Measurements from ENCODE around the gene ARHGEF26. TPM values are rescaled to one million over a fixed set of nuclear protein-coding genes. Genes with fewer than 3 reads are reported as not detected.

ARHGEF26 gene
- total RNA-seq, 2 experiments from 2014 or later: 0.25 to 0.45 TPM

DNA sequence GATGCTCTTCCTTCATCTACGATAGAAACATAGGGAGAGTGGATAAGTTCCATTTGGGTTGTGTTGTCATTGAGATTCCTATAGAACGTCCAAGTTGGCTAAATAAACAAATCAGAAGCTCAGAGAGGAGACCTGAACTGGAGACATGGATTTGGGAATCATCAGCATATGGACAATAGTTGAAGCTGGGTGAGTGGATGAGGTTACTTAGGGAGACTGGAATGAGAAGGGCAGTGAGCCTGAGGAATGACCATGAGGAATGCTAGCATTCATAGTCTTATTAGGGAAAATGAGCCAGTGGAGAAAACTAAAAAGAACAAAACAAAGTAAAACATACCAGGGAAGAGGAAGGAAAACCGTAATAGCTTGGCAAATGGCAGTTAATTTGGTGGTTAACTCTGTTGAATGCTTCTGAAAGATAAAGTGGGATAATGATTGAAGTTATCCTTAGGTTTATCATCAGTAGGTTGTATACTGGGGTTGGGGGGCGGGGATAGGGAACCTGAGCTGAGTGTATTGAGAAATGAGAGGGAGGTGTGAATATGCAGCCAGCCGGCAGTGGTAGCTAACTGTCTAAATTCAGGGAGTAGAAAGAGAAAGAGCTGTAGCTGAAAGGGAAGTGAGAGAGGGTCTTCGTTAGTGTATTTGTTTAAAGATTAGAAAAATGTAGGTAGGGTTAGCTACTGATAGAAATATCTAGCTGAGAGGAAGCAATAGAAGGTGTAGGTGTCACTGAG is 74.6 kb downstream of the ARHGEF26 start:
- H3K27me3 Mint-ChIP-seq (ENCODE audit: low read depth): peaks cover 6% of the 10 kb centered on the region
- H3K4me3 Mint-ChIP-seq: no peak overlapping the region
- no peaks in the 10 kb centered on the region for H3K36me3 Mint-ChIP-seq (ENCODE audit: low read depth)
- H3K27ac Mint-ChIP-seq: no peak overlapping the region
- DNase-seq: no peak
- intact Hi-C loops (cut with micrococcal nuclease): no loop called here
- CTCF ChIA-PET: no interaction called here
- H3K9me3 Mint-ChIP-seq: no peaks in the 10 kb centered on the region
- no peaks in the 10 kb centered on the region for H3K4me1 Mint-ChIP-seq (ENCODE audit: low read depth)

DNA sequence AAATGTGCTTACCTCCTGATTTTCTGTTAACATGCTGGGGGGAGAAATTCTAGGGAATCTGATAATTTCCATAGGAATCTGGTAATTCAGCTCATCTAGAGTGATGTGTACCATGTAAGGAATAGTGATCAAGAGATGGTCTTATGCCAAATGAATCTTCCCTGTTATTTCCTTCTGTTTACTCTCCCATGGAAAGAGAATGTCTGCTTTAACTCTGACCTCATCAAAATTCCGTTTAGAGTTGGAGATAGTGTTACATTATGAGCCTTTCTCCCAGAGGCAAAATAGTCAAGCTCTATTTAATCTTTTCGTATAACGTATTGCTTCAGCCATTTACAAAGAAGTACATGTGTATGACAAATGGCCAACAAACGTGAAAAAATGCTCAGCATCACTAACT is 76.6 kb downstream of the ARHGEF26 start:
- H3K9me3 Mint-ChIP-seq: no peaks in the 10 kb centered on the region
- no peaks in the 10 kb centered on the region for H3K36me3 Mint-ChIP-seq (ENCODE audit: low read depth)
- intact Hi-C loops (cut with micrococcal nuclease): no loop called here
- peaks cover 3% of the 10 kb centered on the region for H3K27me3 Mint-ChIP-seq (ENCODE audit: low read depth)
- no peak for DNase-seq
- CTCF ChIA-PET: interaction anchor here (0.6 kb wide), 1 partner anchor 339 kb away, joined by 4 read pairs; no protein-coding TSS in a partner anchor
- no peak overlapping the region for H3K27ac Mint-ChIP-seq
- H3K4me3 Mint-ChIP-seq: no peak overlapping the region
- H3K4me1 Mint-ChIP-seq (ENCODE audit: low read depth): no peaks in the 10 kb centered on the region

DNA sequence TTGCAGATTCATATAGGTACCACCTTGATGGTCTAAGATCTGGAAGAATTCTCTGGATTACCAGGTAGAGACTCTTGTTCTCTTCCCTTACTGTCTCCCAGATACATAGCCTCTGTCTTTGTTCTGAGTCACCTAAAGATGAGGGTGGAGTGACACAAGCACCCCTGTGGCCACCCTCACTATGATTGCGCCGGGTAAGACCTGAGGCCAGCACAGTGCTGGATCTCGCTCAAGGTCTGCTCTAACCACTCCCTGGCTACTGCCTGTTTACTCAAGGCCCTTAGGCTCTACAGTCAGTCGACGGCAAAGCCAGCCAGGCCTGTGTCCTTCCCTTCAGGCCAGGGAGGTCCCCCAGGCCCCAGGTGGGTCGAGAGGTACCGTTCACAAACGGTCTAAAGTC is 88.3 kb downstream of the ARHGEF26 start:
- Mint-ChIP-seq H3K4me3 (no peak overlapping the region), H3K4me1 (ENCODE audit: low read depth) (no peaks in the 10 kb centered on the region), H3K36me3 (ENCODE audit: low read depth) (no peaks in the 10 kb centered on the region), H3K27ac (no peak overlapping the region), H3K27me3 (ENCODE audit: low read depth) (peaks cover 11% of the 10 kb centered on the region), H3K9me3 (peaks cover 5% of the 10 kb centered on the region)
- DNase-seq: no peak
- CTCF ChIA-PET: no interaction called here
- intact Hi-C loops (cut with micrococcal nuclease): no loop called here

DNA sequence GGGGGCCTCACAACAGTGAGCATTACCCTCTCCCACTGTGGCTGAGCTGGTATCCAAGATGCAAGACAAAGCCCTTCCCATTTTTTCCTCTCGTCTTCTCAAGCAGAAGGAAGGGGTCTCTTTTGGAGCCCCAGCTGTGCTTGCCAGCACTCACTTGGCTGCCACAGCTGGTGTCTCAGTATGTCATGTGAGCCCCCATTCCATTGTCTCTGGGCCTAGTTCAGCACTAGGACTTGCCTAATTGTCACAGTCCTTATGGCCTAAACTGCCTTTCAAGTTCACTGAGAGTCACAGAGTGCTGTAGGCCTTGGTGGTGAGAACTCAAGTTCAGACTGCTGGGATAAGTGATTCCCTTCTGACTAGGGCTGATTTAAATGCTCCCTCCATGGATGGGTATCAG is 89.8 kb downstream of the ARHGEF26 start:
- Mint-ChIP-seq H3K4me3 (no peak overlapping the region), H3K27ac (no peak overlapping the region), H3K4me1 (ENCODE audit: low read depth) (no peaks in the 10 kb centered on the region), H3K36me3 (ENCODE audit: low read depth) (no peaks in the 10 kb centered on the region), H3K27me3 (ENCODE audit: low read depth) (peaks cover 6% of the 10 kb centered on the region), H3K9me3 (no peaks in the 10 kb centered on the region)
- no peak for DNase-seq
- intact Hi-C loops (cut with micrococcal nuclease): no loop called here
- CTCF ChIA-PET: interaction anchor here (0.6 kb wide), 1 partner anchor 209 kb away, joined by 3 read pairs; no protein-coding TSS in a partner anchor

DNA sequence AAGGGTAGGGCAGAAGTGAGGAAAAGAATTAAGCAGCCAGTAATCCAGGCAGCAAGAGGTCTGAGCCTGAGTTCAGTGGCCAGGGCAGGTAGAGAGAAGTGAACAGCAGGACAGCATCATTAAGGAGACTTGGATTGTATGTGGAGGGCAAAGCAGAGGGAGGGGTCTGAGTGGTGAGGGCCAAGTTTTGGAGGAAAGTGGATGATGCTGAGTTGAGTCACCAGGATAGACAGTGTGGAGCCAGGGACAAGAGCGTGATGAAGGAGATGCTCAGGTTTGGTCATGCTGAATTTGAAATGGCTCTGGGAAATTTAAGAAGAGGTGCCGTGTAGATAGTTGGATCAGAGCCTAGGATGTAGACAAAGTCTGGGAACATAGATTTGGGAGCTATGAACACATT is 93.1 kb downstream of the ARHGEF26 start:
- no peaks in the 10 kb centered on the region for H3K4me1 Mint-ChIP-seq (ENCODE audit: low read depth)
- no peak for DNase-seq
- no peaks in the 10 kb centered on the region for H3K9me3 Mint-ChIP-seq
- no peak overlapping the region for H3K27ac Mint-ChIP-seq
- no peaks in the 10 kb centered on the region for H3K27me3 Mint-ChIP-seq (ENCODE audit: low read depth)
- H3K36me3 Mint-ChIP-seq (ENCODE audit: low read depth): no peaks in the 10 kb centered on the region
- CTCF ChIA-PET: no interaction called here
- intact Hi-C loops (cut with micrococcal nuclease): no loop called here
- H3K4me3 Mint-ChIP-seq: no peak overlapping the region

DNA sequence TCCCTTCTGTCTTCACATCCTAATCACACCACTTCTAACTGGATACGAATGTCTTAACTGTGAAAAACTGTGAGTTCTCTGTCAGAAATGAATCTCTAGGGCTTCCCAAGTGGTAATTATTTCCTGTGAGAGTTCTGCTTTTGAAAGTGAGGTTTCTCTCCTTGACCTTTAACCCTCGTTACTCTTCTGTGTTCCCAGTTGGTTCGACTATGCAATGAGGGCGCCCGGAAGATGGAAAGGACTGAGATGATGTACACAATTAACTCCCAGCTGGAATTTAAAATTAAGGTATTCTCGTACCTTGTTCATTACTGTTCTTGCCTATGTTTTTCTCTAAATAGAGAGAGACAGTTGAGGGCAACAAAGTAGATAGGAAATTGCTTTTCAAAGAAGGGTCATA is 96.5 kb downstream of the ARHGEF26 start:
- no peaks in the 10 kb centered on the region for H3K36me3 Mint-ChIP-seq (ENCODE audit: low read depth)
- no peaks in the 10 kb centered on the region for H3K9me3 Mint-ChIP-seq
- CTCF ChIA-PET: no interaction called here

DNA sequence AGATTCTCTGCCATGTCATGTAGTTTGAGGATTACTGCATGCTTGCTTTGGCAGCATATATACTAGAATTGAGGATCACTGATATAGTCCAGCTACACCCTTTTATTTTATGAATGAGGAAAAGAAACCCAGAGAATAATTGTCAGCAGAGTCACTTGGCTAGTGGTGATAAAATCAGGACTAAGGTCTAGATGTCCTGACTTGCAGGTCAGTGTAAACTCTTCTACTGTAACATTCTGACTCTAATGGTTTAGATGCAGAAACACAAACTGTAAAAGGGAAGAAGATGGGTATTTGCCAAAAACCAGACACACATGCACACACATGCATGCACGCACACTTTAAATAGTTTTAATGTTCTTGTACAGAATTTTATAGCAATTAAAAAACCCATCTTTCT is 97.5 kb downstream of the ARHGEF26 start:
- H3K4me3 Mint-ChIP-seq: no peak overlapping the region
- no peaks in the 10 kb centered on the region for H3K27me3 Mint-ChIP-seq (ENCODE audit: low read depth)
- no peak for DNase-seq
- intact Hi-C loops (cut with micrococcal nuclease): no loop called here
- no peak overlapping the region for H3K27ac Mint-ChIP-seq
- H3K4me1 Mint-ChIP-seq (ENCODE audit: low read depth): no peaks in the 10 kb centered on the region
- H3K9me3 Mint-ChIP-seq: no peaks in the 10 kb centered on the region
- no peaks in the 10 kb centered on the region for H3K36me3 Mint-ChIP-seq (ENCODE audit: low read depth)
- CTCF ChIA-PET: no interaction called here

More for the DNA sequence above, 96.5 kb downstream of the ARHGEF26 start:
- no peak for DNase-seq
- intact Hi-C loops (cut with micrococcal nuclease): no loop called here
- H3K27ac Mint-ChIP-seq: no peak overlapping the region
- no peak overlapping the region for H3K4me3 Mint-ChIP-seq
- H3K27me3 Mint-ChIP-seq (ENCODE audit: low read depth): no peaks in the 10 kb centered on the region
- H3K4me1 Mint-ChIP-seq (ENCODE audit: low read depth): no peaks in the 10 kb centered on the region

DNA sequence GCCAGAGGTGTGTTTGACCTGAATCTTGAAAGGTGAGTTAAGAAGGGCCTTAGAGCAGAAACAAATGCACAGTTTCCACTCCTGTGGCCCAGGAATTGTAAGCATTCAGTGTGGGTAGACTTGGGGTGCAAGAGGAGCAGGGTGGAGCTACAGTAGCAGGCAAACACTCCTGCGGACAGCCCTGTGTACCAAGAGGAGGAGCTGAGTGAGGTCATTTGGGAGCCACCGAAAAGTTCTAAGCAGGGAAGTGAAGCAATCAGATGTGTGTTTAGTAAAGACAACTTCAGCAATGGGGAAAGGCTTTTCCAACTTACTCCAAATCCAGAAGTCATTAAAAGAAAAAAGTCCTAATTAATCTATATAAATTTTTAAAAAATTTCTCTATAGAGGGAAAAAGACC is 99.3 kb downstream of the ARHGEF26 start:
- H3K36me3 Mint-ChIP-seq (ENCODE audit: low read depth): no peaks in the 10 kb centered on the region
- intact Hi-C loops (cut with micrococcal nuclease): no loop called here
- CTCF ChIA-PET: no interaction called here
- DNase-seq: no peak
- no peak overlapping the region for H3K4me3 Mint-ChIP-seq
- no peaks in the 10 kb centered on the region for H3K27me3 Mint-ChIP-seq (ENCODE audit: low read depth)
- no peaks in the 10 kb centered on the region for H3K4me1 Mint-ChIP-seq (ENCODE audit: low read depth)
- no peaks in the 10 kb centered on the region for H3K9me3 Mint-ChIP-seq
- H3K27ac Mint-ChIP-seq: no peak overlapping the region

DNA sequence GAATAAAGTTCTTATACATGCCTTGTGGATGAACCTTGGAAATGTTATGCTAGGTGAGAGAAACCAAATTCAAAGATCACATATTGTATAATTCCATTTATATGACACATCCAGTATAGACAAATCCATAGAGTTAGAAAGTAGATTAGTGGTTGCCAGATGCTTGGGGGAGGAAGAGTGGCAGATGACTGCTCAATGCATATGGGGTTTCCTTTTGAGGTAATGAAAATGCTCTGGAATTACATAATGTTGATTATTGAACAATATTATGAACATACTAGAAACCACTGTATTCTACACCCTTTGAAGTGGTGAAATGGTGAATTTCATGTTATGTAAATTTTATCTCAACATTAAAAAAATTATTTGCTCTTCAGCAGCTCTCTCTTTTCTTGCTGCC is 102.3 kb downstream of the ARHGEF26 start:
- H3K36me3 Mint-ChIP-seq (ENCODE audit: low read depth): no peaks in the 10 kb centered on the region
- H3K4me1 Mint-ChIP-seq (ENCODE audit: low read depth): no peaks in the 10 kb centered on the region
- no peak overlapping the region for H3K27ac Mint-ChIP-seq
- no peaks in the 10 kb centered on the region for H3K9me3 Mint-ChIP-seq
- intact Hi-C loops (cut with micrococcal nuclease): no loop called here
- no peak for DNase-seq
- H3K4me3 Mint-ChIP-seq: no peak overlapping the region
- peaks cover 2% of the 10 kb centered on the region for H3K27me3 Mint-ChIP-seq (ENCODE audit: low read depth)
- CTCF ChIA-PET: no interaction called here

DNA sequence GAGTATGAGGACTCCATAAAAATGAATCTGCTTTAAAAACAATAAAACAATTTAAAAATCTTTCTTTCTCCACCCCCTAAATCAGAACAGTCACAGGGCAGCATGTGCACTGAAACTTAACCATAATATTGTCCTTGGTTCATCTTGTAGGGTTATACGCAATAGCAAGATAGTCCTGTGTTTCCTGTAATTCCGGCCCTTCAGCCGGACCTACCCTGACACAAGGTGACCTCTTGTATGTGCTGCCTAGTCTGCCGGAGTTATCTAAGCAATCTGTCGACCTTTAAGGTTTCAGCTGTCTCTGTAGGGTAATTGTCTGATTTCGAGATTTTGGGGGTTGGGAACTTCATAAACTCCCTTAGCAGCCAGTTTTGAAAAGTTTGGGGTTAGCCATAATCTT is 103.2 kb downstream of the ARHGEF26 start:
- Mint-ChIP-seq H3K36me3 (ENCODE audit: low read depth) (no peaks in the 10 kb centered on the region), H3K27ac (no peak overlapping the region), H3K4me3 (no peak overlapping the region), H3K27me3 (ENCODE audit: low read depth) (peaks cover 3% of the 10 kb centered on the region), H3K9me3 (no peaks in the 10 kb centered on the region), H3K4me1 (ENCODE audit: low read depth) (no peaks in the 10 kb centered on the region)
- intact Hi-C loops (cut with micrococcal nuclease): no loop called here
- no peak for DNase-seq
- CTCF ChIA-PET: no interaction called here

DNA sequence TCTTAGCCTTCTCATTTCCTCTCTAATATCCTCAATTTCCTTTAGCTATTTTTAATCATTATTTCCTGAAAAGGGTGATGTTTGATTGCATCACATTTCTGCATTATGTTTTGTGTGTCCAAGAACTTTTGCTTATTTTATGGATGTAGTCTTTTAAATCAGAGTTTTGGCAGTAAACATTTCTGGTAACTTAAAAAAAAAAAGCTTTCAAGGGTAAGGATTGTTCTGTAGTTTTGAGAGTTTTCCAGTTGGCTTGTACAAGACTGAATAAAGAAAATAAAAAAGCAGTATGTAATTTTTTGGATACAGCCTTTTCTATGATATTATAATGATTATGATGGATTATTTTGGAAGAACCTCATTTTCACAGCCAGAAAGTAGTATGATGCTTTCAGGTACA is 103.7 kb downstream of the ARHGEF26 start:
- CTCF ChIA-PET: interaction anchor here (0.6 kb wide), 1 partner anchor 179 kb away, joined by 3 read pairs; no protein-coding TSS in a partner anchor
- Mint-ChIP-seq H3K9me3 (no peaks in the 10 kb centered on the region), H3K27me3 (ENCODE audit: low read depth) (peaks cover 6% of the 10 kb centered on the region), H3K4me1 (ENCODE audit: low read depth) (no peaks in the 10 kb centered on the region), H3K36me3 (ENCODE audit: low read depth) (no peaks in the 10 kb centered on the region), H3K4me3 (no peak overlapping the region), H3K27ac (no peak overlapping the region)
- no peak for DNase-seq
- intact Hi-C loops (cut with micrococcal nuclease): no loop called here

DNA sequence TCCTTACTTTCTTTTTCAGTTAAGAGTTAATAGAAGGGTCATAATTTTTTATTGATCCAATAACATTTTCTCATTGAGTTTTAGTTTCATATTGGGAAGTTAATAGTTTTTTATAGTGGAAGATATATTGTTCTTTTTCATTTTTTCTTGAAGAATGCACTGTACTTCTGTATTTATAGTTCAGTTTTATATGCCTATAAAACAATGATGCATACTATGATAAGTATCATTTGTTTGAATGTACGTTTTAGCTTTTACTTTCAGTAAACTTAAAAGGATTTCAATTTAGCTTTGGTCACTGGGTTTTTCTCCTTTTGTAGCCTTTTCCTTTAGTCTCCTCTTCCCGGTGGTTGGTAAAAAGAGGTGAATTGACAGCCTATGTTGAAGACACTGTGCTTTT is 104.3 kb downstream of the ARHGEF26 start:
- H3K36me3 Mint-ChIP-seq (ENCODE audit: low read depth): no peaks in the 10 kb centered on the region
- intact Hi-C loops (cut with micrococcal nuclease): no loop called here
- H3K27ac Mint-ChIP-seq: no peak overlapping the region
- no peak for DNase-seq
- CTCF ChIA-PET: interaction anchor here (0.6 kb wide), 1 partner anchor 178 kb away, joined by 3 read pairs; no protein-coding TSS in a partner anchor
- no peaks in the 10 kb centered on the region for H3K4me1 Mint-ChIP-seq (ENCODE audit: low read depth)
- H3K4me3 Mint-ChIP-seq: no peak overlapping the region
- peaks cover 6% of the 10 kb centered on the region for H3K27me3 Mint-ChIP-seq (ENCODE audit: low read depth)
- no peaks in the 10 kb centered on the region for H3K9me3 Mint-ChIP-seq

DNA sequence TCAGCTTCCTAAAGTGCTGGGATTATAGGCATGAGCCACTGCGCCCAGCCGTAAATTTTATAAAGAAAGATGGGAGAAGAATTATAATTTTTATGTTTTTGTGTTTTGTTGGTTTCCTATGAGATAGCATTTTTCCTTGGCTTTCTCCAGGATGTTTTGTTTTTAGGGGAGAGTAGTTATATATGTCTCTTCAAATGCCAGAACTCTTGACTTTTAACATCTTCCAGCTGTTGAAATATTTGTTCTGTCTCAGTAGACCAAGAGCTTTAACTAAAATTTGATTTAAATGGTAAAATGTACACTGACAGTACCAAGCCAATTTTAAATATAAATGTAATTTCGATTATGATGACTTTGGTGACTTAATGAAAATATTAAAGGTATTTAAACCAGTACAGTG is 106.3 kb downstream of the ARHGEF26 start:
- CTCF ChIA-PET: no interaction called here
- intact Hi-C loops (cut with micrococcal nuclease): no loop called here
- H3K27me3 Mint-ChIP-seq (ENCODE audit: low read depth): peaks cover 8% of the 10 kb centered on the region
- H3K9me3 Mint-ChIP-seq: no peaks in the 10 kb centered on the region
- no peak for DNase-seq
- no peak overlapping the region for H3K4me3 Mint-ChIP-seq
- no peaks in the 10 kb centered on the region for H3K4me1 Mint-ChIP-seq (ENCODE audit: low read depth)
- no peak overlapping the region for H3K27ac Mint-ChIP-seq
- H3K36me3 Mint-ChIP-seq (ENCODE audit: low read depth): no peaks in the 10 kb centered on the region
